Measurements from ENCODE around the gene CNOT1. TPM values are rescaled to one million over a fixed set of nuclear protein-coding genes. Genes with fewer than 3 reads are reported as not detected.

CNOT1 gene
- total RNA-seq, 1 experiment from 2014 or later = 135 TPM

GRCh38 chr16:58608601-58609136, 21.0 kb downstream of the CNOT1 start:
- ATAC-seq = no peak
- intact Hi-C loops (cut with micrococcal nuclease) = no loop called here
- peaks cover 4% of the 10 kb centered on the region for H4K20me1 ChIP-seq (ENCODE audit: low read length)

GRCh38 chr16:58605562-58605961, 24.1 kb downstream of the CNOT1 start:
- H3K79me2 ChIP-seq (ENCODE audit: low read length) = peaks cover 93% of the 10 kb centered on the region
- no peak for TF ChIP-seq EZH2 (IDR thresholded peaks at IDR 0.05; ENCODE audit: low read length, unreplicated experiment)
- TF ChIP-seq EZH2phosphoT487 (IDR thresholded peaks at IDR 0.05; ENCODE audit: borderline replicate concordance, low read length) = no peak
- TF ChIP-seq, protein P1, sequence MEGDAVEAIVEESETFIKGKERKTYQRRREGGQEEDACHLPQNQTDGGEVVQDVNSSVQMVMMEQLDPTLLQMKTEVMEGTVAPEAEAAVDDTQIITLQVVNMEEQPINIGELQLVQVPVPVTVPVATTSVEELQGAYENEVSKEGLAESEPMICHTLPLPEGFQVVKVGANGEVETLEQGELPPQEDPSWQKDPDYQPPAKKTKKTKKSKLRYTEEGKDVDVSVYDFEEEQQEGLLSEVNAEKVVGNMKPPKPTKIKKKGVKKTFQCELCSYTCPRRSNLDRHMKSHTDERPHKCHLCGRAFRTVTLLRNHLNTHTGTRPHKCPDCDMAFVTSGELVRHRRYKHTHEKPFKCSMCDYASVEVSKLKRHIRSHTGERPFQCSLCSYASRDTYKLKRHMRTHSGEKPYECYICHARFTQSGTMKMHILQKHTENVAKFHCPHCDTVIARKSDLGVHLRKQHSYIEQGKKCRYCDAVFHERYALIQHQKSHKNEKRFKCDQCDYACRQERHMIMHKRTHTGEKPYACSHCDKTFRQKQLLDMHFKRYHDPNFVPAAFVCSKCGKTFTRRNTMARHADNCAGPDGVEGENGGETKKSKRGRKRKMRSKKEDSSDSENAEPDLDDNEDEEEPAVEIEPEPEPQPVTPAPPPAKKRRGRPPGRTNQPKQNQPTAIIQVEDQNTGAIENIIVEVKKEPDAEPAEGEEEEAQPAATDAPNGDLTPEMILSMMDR (conservative IDR thresholded peaks at IDR 0.05; ENCODE audit: low read depth, low read length) = no peak
- intact Hi-C loops (cut with micrococcal nuclease) = no loop called here
- no peak for ATAC-seq
- ChIA-PET CTCF (no interaction called here), POLR2A (ENCODE audit: unreplicated experiment) (no interaction called here)
- no peaks in the 10 kb centered on the region for H3F3A ChIP-seq (ENCODE audit: low read length, unreplicated experiment)
- peaks cover 12% of the 10 kb centered on the region for H4K20me1 ChIP-seq (ENCODE audit: low read length)
- H3K27ac ChIP-seq (ENCODE audit: low read length) = no peak overlapping the region
- no peaks in the 10 kb centered on the region for H3K9me2 ChIP-seq (replicated peaks; ENCODE audit: low read length)
- no peaks in the 10 kb centered on the region for H3K9me3 ChIP-seq (ENCODE audit: low read length)
- no peak for DNase-seq
- no peak overlapping the region for H3K4me3 ChIP-seq (ENCODE audit: low read length)
- H2AFZ ChIP-seq (ENCODE audit: low read length) = no peak overlapping the region
- peaks cover 9% of the 10 kb centered on the region for H3K4me1 ChIP-seq (ENCODE audit: insufficient read depth, low read length)
- no peak overlapping the region for H3K9ac ChIP-seq (ENCODE audit: low read length)
- H3K36me3 ChIP-seq (ENCODE audit: low read depth, low read length) = peaks cover 5% of the 10 kb centered on the region; the same call in 1 of the 2 replicates
- H3K4me2 ChIP-seq (ENCODE audit: low read length) = no peak overlapping the region
- BruUV-seq (replicated peaks) = no TSS peak
- H3K27me3 ChIP-seq (ENCODE audit: low read length) = no peaks in the 10 kb centered on the region

More at GRCh38 chr16:58608601-58609136, 21.0 kb downstream of the CNOT1 start:
- Histone ChIP-seq H2AFZ (ENCODE audit: low read length) (no peak overlapping the region), H3K9ac (ENCODE audit: low read length) (no peak overlapping the region), H3K27me3 (ENCODE audit: low read length) (no peaks in the 10 kb centered on the region), H3K4me1 (ENCODE audit: insufficient read depth, low read length) (peaks cover 6% of the 10 kb centered on the region), H3K27ac (ENCODE audit: low read length) (no peak overlapping the region), H3K79me2 (ENCODE audit: low read length) (peaks cover 95% of the 10 kb centered on the region), H3K4me3 (ENCODE audit: low read length) (no peak overlapping the region), H3K9me2 (replicated peaks; ENCODE audit: low read length) (no peaks in the 10 kb centered on the region), H3K36me3 (ENCODE audit: low read depth, low read length) (peaks cover 5% of the 10 kb centered on the region; the same call in 1 of the 2 replicates), H3F3A (ENCODE audit: low read length, unreplicated experiment) (no peaks in the 10 kb centered on the region), H3K4me2 (ENCODE audit: low read length) (no peak overlapping the region), H3K9me3 (ENCODE audit: low read length) (no peaks in the 10 kb centered on the region)
- DNase-seq = no peak
- no TSS peak for BruUV-seq (replicated peaks)
- CTCF ChIA-PET = no interaction called here
- TF ChIP-seq, protein P1 (conservative IDR thresholded peaks at IDR 0.05; ENCODE audit: low read depth, low read length) = no peak
- TF ChIP-seq EZH2phosphoT487 (IDR thresholded peaks at IDR 0.05; ENCODE audit: borderline replicate concordance, low read length) (no peak), EZH2 (IDR thresholded peaks at IDR 0.05; ENCODE audit: low read length, unreplicated experiment) (no peak)
- POLR2A ChIA-PET (ENCODE audit: unreplicated experiment) = no interaction called here

GRCh38 chr16:58591083-58591482, 38.5 kb downstream of the CNOT1 start:
- POLR2A ChIA-PET (ENCODE audit: unreplicated experiment) = no interaction called here
- no peaks in the 10 kb centered on the region for H3F3A ChIP-seq (ENCODE audit: low read length, unreplicated experiment)
- no peaks in the 10 kb centered on the region for H3K9me3 ChIP-seq (ENCODE audit: low read length)
- H2AFZ ChIP-seq (ENCODE audit: low read length) = no peak overlapping the region
- ATAC-seq = no peak
- H3K9ac ChIP-seq (ENCODE audit: low read length) = no peak overlapping the region
- no peaks in the 10 kb centered on the region for H3K27me3 ChIP-seq (ENCODE audit: low read length)
- CTCF ChIA-PET = interaction anchor here (0.5 kb wide), 1 partner anchor 70 kb away, joined by 6 read pairs; no protein-coding TSS in a partner anchor
- TF ChIP-seq, protein P1 (conservative IDR thresholded peaks at IDR 0.05; ENCODE audit: low read depth, low read length) = no peak
- TF ChIP-seq EZH2phosphoT487 (IDR thresholded peaks at IDR 0.05; ENCODE audit: borderline replicate concordance, low read length) = no peak
- TF ChIP-seq EZH2 (IDR thresholded peaks at IDR 0.05; ENCODE audit: low read length, unreplicated experiment) = no peak
- DNase-seq = no peak
- peaks cover 6% of the 10 kb centered on the region; the same call in 1 of the 2 replicates for H3K79me2 ChIP-seq (ENCODE audit: low read length)
- H3K4me3 ChIP-seq (ENCODE audit: low read length) = no peak overlapping the region
- no peaks in the 10 kb centered on the region for H4K20me1 ChIP-seq (ENCODE audit: low read length)
- no peaks in the 10 kb centered on the region for H3K4me1 ChIP-seq (ENCODE audit: insufficient read depth, low read length)
- no TSS peak for BruUV-seq (replicated peaks)
- H3K27ac ChIP-seq (ENCODE audit: low read length) = no peak overlapping the region
- H3K9me2 ChIP-seq (replicated peaks; ENCODE audit: low read length) = no peaks in the 10 kb centered on the region
- peaks cover 21% of the 10 kb centered on the region for H3K36me3 ChIP-seq (ENCODE audit: low read depth, low read length)
- intact Hi-C loops (cut with micrococcal nuclease) = no loop called here
- H3K4me2 ChIP-seq (ENCODE audit: low read length) = no peak overlapping the region
